Stimulated activated CD4-positive, alpha-beta T cell treated with anti-CD3 and anti-CD28 coated beads, Interleukin-4, amount 100 ng/mL, for 48 hours (primary cell): ENCODE measurements around the gene XRCC1.
"Not testable (repeated sequence)": the region's sequence is repeated elsewhere in the genome, so short reads cannot be mapped to it uniquely, and the experiment has no call there.

Experiments
- DNase-seq, 2 donors: peaks; one replicate each; pipeline ENCODE4 v3.0.0-alpha.2; 2020; ENCODE audit warnings: low read depth in 2 of 2

Gene XRCC1

DNA sequence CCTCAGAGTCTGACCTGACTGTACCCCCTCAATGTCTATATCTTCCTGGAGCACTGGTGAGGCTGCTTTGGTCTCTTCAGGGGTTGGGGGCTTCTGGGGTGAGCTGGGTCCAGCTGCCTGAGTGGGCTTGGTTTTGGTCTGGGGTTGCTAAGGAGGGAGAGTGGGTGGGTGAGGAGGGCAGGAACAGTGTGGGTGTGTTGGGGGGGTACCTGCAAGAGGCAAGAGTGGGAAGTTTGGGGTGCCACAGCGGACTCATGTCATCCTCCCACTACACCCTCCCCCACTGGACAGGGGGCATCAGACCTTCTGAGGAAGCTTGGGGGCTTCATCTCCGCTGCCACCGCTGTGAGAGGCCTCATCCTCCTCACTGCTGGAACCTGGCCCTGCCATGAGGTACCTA is 28.7 kb downstream of the XRCC1 start:
- no peak for DNase-seq

- no peak for DNase-seq
Observed at GRCh38 chr19:43545981-43546380, 29.3 kb downstream of the XRCC1 start.

- DNase-seq, result no peak
Observed at GRCh38 chr19:43545276-43545675, 30.1 kb downstream of the XRCC1 start.

- no peak for DNase-seq
Observed at GRCh38 chr19:43544077-43544476, 31.2 kb downstream of the XRCC1 start.

- DNase-seq, result no peak
Observed at GRCh38 chr19:43541920-43542650, 33.2 kb downstream of the XRCC1 start.

GRCh38 chr19:43540381-43540780 is 34.9 kb downstream of the XRCC1 start:
- no peak for DNase-seq

DNA sequence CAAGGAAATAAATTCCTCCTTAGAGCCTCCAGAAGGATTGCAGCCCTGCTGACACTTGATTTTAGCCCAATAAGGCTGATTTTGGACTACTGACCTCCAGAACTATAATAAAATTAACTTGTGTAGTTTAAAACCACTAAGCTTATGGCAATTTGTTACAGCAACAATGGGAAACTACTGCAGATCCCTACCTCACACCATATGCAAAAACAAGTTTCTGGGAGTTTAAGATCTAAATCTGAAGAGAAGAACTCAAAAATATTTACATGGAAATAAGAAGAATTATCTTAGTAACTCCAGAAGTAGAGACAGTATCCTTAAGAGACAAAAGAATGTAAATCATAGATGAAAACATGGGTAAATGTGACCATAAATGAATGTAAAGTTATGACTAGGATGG is 36.4 kb downstream of the XRCC1 start:
- no peak for DNase-seq

GRCh38 chr19:43534816-43535761 is 40.2 kb downstream of the XRCC1 start:
- DNase-seq, result peak in 1 of 2 donors; percentile 25

- no peak for DNase-seq
Observed at GRCh38 chr19:43534305-43534815, 41.0 kb downstream of the XRCC1 start.

DNA sequence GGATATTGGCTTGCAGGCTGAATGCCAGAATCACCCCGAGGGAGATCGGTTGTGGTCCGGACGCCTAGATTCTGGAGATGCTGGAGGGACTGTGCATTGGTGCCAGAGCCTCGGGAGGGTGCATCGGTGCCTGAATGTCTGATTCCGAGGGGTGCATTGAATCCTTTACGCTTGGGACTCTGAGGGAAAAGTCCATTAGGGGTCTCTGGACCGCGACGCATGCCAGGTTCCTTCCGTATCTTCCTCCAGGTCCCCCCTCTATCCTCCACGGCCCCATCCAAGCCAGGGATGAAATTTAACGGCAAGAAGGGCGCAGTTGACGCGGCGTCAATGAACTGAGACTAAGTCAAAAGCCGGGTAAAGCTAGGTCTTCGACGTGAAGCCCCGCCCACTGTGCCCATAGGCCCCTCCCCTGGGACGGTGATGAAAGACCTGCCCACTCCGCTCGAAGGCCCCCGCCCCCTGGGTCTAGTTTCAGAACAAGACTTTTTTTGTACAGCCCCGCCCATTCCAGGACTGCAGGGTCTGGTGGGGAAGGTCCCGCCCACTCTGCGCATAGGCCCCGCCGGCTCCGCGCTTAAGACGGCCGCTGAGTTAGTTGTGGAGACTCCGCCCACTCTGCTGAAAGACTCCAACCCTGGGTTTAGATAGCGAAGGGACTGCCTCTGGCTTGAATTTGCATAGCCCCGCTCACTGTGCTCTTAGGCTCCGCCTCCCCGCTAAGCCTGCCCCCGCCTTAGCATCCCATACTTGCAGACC is 41.6 kb downstream of the XRCC1 start:
- DNase-seq, result peak; percentile 93 to 97

- DNase-seq, result peak; percentile 82 to 83
Observed at GRCh38 chr19:43532962-43533545, 42.3 kb downstream of the XRCC1 start, which contains the start of gene ZNF575. TSS of gene ZNF575 (plus strand) at chr19:43533188. CDS start at chr19:43534423, 1,235 bp downstream.

GRCh38 chr19:43532571-43532961 is 42.8 kb downstream of the XRCC1 start:
- DNase-seq, result no peak

GRCh38 chr19:43527860-43528622 is 47.3 kb downstream of the XRCC1 start:
- no peak for DNase-seq

GRCh38 chr19:43526884-43527859 is 48.2 kb downstream of the XRCC1 start, which contains the start of gene ETHE1:
TSS of gene ETHE1 (minus strand) at chr19:43527201. CDS start at chr19:43527177, 24 bp downstream.
- DNase-seq, result peak; percentile 72 to 73

DNA sequence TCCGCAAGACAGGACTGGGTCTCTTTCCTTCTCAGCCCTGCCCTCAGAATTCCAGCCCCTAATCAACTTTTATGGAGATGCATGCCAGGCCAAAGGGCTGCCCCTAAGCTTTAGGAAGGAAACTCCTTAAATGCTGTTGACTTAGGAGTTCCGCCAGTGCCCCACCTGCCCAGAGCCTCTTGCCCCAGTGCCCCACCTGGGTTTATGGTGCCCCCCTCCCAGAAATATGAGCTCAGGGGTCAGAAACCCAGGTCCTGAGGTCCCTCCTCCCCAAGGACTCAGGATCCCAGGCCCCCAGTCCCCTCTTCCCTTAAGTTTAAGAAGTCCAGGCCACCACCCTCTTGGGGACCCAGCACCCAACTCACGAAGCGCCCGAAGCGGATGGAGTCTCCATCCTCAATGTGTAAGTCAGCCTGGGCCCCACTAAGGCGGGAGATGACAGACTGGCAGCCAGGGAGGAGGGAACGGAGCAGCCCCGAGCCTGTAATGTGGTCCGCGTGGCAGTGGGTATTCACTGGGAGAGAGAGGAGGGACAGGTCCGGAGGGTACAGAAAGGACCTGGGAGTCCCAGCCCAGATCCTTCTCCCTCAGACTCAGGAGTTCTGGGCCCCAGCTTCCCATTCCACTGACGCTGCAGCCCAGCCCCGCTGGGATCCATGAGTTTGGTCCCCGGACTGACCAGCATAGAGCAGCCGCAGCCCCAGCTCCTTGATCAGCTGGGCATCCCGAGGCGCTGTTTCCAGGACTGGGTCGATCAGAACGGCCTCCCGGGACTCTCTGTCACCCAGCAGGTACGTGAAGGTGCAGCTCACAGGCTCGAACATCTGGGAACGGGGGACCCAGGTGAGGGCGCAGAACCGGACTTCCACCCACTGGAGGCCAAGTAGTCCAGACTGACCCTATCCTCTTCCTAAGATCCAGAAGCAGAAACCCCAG is 49.2 kb downstream of the XRCC1 start:
- DNase-seq, result peak in 1 of 2 donors; percentile 15

- DNase-seq, result peak in 1 of 2 donors; percentile 15
Observed at GRCh38 chr19:43524922-43525835, 50.1 kb downstream of the XRCC1 start.

GRCh38 chr19:43523696-43524095 is 51.6 kb downstream of the XRCC1 start:
- not testable (repeated sequence) for DNase-seq
